Parathyroid adenoma (tissue), 2 donors: ENCODE data around the gene TNS3.

Experiments
- H2AFZ ChIP-seq: fragments of 300-600 bp; sonication (generic); one replicate; pipeline ENCODE4 v1.7.0; 2017; ENCODE audit warnings: antibody characterized with exemption, mild to moderate bottlenecking
- H3K27ac ChIP-seq: fragments of 300-600 bp; sonication (generic); one replicate; pipeline ENCODE4 v1.7.0; 2017
- H3K27me3 ChIP-seq: fragments of 300-600 bp; sonication (generic); one replicate; pipeline ENCODE4 v1.7.0; 2017; ENCODE audit warnings: low read length; ENCODE audit not compliant: control insufficient read depth, insufficient read depth
- H3K36me3 ChIP-seq: fragments of 300-600 bp; sonication (generic); one replicate; pipeline ENCODE4 v1.7.0; 2017; ENCODE audit warnings: low read length; ENCODE audit not compliant: control insufficient read depth, insufficient read depth
- H3K4me1 ChIP-seq: fragments of 300-600 bp; sonication (generic); one replicate; pipeline ENCODE4 v1.7.0; 2017; ENCODE audit warnings: control low read depth
- H3K4me2 ChIP-seq: fragments of 300-600 bp; sonication (generic); one replicate; pipeline ENCODE4 v1.7.0; 2017; ENCODE audit warnings: low read length
- H3K4me3 ChIP-seq: fragments of 300-600 bp; sonication (generic); one replicate; pipeline ENCODE4 v1.7.0; 2017; ENCODE audit warnings: low read depth, low read length
- H3K79me2 ChIP-seq: fragments of 300-600 bp; sonication (generic); one replicate; pipeline ENCODE4 v1.7.0; 2017; ENCODE audit warnings: control low read depth
- H3K9ac ChIP-seq: fragments of 300-600 bp; sonication (generic); one replicate; pipeline ENCODE4 v1.7.0; 2017; ENCODE audit warnings: mild to moderate bottlenecking
- H3K9me3 ChIP-seq: fragments of 300-600 bp; sonication (generic); one replicate; pipeline ENCODE4 v1.7.0; 2017; ENCODE audit warnings: low read length; ENCODE audit not compliant: control insufficient read depth
- CTCF ChIP-seq: fragments of 300-600 bp; sonication (generic); IDR thresholded peaks from one replicate; pipeline ENCODE4 v1.7.0; 2017; ENCODE audit warnings: antibody characterized with exemption, mild to moderate bottlenecking
- donor health status: primary hyperparathyroidism.

The TNS3 gene

GRCh38 chr7:47405921-47406800 is 175.8 kb downstream of the TNS3 start:
- peak overlapping the region; percentile 68 for H2AFZ ChIP-seq
- H3K4me2 ChIP-seq: peak overlapping the region; percentile 48
- no peaks in the 10 kb centered on the region for H3K27me3 ChIP-seq
- peak overlapping the region; percentile 10 for H3K9ac ChIP-seq
- peaks cover 60% of the 10 kb centered on the region for H3K4me1 ChIP-seq
- no peaks in the 10 kb centered on the region for H3K36me3 ChIP-seq
- H3K27ac ChIP-seq: peak overlapping the region; percentile 97
- no peaks in the 10 kb centered on the region for H3K9me3 ChIP-seq
- no peak overlapping the region for H3K4me3 ChIP-seq
- TF ChIP-seq CTCF: no peak
- no peaks in the 10 kb centered on the region for H3K79me2 ChIP-seq

GRCh38 chr7:47405286-47405904 is 176.5 kb downstream of the TNS3 start:
- no peaks in the 10 kb centered on the region for H3K9me3 ChIP-seq
- peak overlapping the region; percentile 36 for H2AFZ ChIP-seq
- H3K79me2 ChIP-seq: no peaks in the 10 kb centered on the region
- peak overlapping the region; percentile 6 for H3K9ac ChIP-seq
- peak overlapping the region; percentile 97 for H3K27ac ChIP-seq
- peak overlapping the region; percentile 48 for H3K4me2 ChIP-seq
- peak overlapping the region; percentile 13 for H3K4me3 ChIP-seq
- TF ChIP-seq CTCF: no peak
- no peaks in the 10 kb centered on the region for H3K27me3 ChIP-seq
- H3K36me3 ChIP-seq: no peaks in the 10 kb centered on the region
- peaks cover 67% of the 10 kb centered on the region for H3K4me1 ChIP-seq

- Histone ChIP-seq H3K9me3 (no peaks in the 10 kb centered on the region), H3K4me2 (no peak overlapping the region), H2AFZ (no peak overlapping the region), H3K9ac (no peak overlapping the region), H3K4me3 (no peak overlapping the region), H3K27me3 (no peaks in the 10 kb centered on the region), H3K27ac (peak overlapping the region; percentile 97), H3K4me1 (peaks cover 73% of the 10 kb centered on the region), H3K79me2 (no peaks in the 10 kb centered on the region), H3K36me3 (no peaks in the 10 kb centered on the region)
- TF ChIP-seq CTCF: no peak
These were observed 177.9 kb downstream of the TNS3 start for GRCh38 chr7:47404010-47404409.

GRCh38 chr7:47402941-47403866 is 178.7 kb downstream of the TNS3 start:
- Histone ChIP-seq H3K4me3 (no peak overlapping the region), H3K4me2 (no peak overlapping the region), H3K36me3 (no peaks in the 10 kb centered on the region), H2AFZ (peak overlapping the region; percentile 28), H3K27ac (peak overlapping the region; percentile 97), H3K9ac (no peak overlapping the region), H3K79me2 (no peaks in the 10 kb centered on the region), H3K4me1 (peaks cover 73% of the 10 kb centered on the region), H3K9me3 (no peaks in the 10 kb centered on the region), H3K27me3 (no peaks in the 10 kb centered on the region)
- TF ChIP-seq CTCF: no peak
